Measurements from ENCODE around the gene PHF2.

PHF2 gene

DNA sequence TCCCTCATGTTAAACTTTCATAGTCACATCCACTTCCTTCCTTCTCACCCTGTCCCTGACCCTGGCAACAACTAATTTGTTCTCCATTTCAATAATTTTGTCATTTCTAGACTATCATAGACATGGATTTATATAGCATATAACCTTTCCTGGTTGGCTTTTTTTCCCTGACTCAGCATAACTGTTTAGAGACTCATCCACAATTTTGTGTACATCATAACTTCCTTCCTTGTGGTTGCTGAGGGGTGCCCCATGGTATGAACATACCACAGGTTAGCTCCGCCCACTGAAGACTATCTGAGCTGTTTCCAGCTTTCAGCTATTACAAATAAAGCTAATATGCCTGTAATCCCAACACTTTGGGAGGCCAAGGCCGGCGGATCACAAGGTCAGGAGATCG, 137.3 kb downstream of the PHF2 start:
- DNase-seq, result peak; percentile 4

- DNase-seq, result no peak
These were observed 145.1 kb downstream of the PHF2 start for GRCh38 chr9:93721417-93721965.

DNA sequence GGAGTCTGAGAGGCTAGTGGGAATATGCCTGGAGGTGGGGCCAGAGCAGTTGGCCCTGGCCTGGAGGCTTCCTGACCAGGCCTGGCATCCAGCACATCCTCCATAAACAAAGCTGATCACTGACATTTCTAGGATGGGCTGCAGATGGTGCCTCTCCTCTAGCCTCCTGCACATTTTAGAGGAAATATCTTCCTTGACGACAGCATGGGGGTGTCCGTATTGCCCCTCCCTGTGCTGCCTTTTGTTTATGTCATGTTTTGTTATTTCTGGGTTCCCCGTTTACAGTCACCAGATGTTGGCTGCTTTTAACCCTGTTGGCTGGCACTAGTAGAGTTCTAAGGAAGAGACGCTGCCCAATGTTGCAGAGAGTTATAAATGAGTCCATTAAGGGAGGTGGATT, 148.5 kb downstream of the PHF2 start:
- DNase-seq, result no peak

- DNase-seq, result no peak
These were observed 149.0 kb downstream of the PHF2 start for GRCh38 chr9:93725382-93725781.

DNA sequence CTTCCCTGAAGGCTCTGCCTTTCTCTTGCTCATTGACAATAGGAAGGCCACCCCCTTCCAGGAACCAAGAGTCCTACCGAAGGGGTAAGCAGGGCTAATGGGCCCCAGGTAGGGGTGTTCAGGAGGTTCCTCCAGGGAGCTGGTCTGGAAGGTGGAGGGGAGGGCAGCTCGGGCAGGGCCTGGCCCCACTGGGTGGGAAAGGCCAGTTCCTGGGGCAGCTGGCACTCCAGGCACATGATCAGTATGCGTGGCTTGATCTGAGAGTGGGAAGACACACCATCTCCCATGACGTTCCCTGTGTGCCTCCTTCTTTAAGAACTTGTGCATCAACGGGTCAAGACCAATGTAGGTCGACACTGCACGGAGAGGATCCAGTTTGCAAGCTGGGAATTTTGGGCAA, 149.8 kb downstream of the PHF2 start:
- no peak for DNase-seq

All from activated CD4-positive, alpha-beta T cell treated with anti-CD3 and anti-CD28 coated beads, Interleukin-10, Interleukin-2, amounts not matched to agents 100 ng/mL and 50 ng/mL, durations not matched to agents 16 hours and 8 hours (primary cell).